GM19023 (cell line): ENCODE data around the gene SNX19.
"Not testable (repeated sequence)": the region's sequence is repeated elsewhere in the genome, so short reads cannot be mapped to it uniquely, and the experiment has no call there.

ENCODE experiments used
- ATAC-seq: cut with Tn5 transposase; IDR thresholded peaks from one replicate; pipeline ENCODE4 v1.9.1; 2021; ENCODE audit warnings: mild to moderate bottlenecking, moderate library complexity; ENCODE audit not compliant: unreplicated experiment

SNX19 gene

GRCh38 chr11:130874396-130874795 lies 41.9 kb downstream of the SNX19 start:
- ATAC-seq = no peak

DNA sequence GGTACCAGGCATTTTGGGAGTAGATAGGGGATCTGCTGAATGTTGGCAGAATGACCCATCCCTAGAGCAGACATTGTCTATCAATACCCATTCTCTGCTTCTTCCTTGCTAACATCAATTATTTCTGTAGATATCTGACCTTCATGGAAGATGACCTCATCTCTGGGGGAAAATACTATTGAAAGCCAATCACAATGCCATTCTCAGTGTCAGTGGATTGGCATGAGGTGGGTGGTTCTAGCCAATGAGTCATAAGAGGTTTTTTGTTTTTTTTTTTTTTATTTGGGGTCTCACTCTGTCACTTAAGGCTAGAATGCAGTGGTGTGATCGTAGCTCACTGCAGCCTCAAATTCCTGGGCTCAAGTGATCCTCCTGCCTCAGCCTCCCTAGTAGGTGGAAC lies 42.5 kb downstream of the SNX19 start:
- no peak for ATAC-seq

DNA sequence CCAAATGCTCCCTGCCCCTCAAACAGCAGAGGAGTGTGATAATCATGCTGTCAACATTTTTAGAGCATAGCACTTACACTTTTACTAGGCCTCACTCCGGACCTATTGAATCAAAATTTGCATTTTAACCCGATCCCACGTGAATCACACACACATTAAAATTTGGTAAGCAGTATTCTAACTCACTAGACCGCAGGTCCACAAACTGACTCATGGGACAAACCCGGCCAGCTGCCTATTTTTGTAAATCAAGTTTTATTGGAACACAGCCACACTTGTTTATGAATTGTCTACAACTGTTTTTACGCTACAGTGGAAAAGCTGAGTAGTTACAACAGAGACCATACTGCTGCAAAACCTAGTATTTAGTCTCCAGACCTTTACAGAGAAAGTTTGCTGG lies 43.3 kb downstream of the SNX19 start:
- no peak for ATAC-seq

GRCh38 chr11:130872513-130872912 lies 43.8 kb downstream of the SNX19 start:
- ATAC-seq = no peak

GRCh38 chr11:130872102-130872501 lies 44.2 kb downstream of the SNX19 start:
- no peak for ATAC-seq

GRCh38 chr11:130871616-130872015 lies 44.7 kb downstream of the SNX19 start:
- no peak for ATAC-seq

DNA sequence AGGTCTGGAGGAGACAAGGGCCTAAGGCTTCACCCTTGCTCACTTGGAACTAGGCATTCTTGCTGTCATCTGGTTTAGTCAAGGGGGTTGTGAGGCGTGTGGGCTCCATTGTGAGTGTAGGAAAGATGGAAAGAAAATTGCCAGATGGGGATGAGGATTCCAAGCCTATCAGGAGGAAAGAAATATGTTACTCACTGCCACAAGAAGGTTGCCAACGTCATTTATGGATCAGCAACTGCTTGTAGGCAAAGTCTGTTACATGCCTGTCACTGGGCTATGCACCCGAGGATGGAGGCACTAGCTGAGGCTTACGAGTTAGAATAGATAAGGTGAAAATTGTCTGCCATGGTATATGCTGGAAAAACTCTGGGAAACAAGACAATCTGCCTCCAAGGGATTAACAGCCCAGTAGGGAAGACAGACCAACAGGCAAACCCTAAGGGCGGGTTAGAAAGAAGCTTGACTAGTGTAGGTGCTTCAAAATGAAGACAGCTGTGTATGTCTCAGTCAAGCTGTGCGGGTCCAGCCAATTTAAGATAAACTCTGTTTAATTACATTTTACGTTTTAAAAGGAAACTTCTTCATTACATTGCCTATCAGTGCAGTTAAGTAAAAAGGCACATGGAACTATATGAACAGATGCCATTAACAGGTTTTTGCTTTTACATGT lies 47.4 kb downstream of the SNX19 start:
- no peak for ATAC-seq

DNA sequence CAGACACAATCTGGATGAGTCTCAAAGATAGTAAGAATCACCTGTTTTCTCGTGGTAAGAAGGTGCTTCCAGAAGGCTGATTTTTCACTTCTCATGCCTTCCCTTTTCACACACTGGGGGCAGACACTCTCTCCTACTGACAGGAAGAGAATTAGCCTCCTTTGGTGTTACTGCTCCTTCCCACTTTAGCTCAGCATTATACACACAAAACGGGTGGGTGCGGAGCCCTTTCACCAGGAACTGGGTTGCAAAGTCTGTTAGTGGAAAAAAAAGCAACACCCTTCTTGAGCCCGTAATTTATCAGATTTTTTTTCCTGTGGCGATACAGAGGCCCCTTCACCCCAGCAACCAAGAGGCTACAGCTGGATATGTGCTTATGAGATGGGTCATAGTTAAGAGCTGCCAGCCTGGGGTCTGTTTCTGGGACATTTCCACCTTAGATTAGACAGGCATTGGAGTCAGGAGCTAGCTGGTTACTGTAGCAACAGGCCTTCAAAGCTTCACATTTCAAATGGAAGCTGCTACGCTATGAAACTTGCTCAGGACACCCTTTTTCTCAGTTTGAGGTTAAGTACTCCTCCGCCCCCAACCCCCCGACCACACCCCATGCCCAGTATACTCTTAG lies 48.1 kb downstream of the SNX19 start:
- no peak for ATAC-seq

DNA sequence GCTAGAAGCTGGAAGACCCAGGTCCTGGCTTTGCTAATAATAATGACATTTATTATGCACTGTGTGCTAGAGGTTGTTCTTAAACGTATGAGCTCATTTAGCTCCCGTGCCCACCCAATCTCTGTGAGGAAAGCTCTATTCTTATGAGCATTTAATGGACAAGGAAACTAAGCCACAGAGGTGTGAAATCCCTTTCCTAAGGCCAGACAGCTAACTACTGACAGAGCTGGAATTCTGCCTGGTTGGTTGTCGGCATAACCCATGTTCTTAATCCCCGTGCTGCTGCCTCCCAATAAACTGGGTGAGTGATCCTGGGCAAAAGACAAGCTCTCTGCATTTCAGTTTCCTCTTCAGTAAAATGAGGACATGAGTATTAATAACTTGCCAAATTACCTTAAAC lies 49.4 kb downstream of the SNX19 start:
- no peak for ATAC-seq

GRCh38 chr11:130865774-130866114 lies 50.5 kb downstream of the SNX19 start:
- no peak for ATAC-seq

GRCh38 chr11:130865091-130865773 lies 51.0 kb downstream of the SNX19 start:
- no peak for ATAC-seq

GRCh38 chr11:130861902-130862860 lies 54.1 kb downstream of the SNX19 start:
- ATAC-seq = peak; percentile 73

DNA sequence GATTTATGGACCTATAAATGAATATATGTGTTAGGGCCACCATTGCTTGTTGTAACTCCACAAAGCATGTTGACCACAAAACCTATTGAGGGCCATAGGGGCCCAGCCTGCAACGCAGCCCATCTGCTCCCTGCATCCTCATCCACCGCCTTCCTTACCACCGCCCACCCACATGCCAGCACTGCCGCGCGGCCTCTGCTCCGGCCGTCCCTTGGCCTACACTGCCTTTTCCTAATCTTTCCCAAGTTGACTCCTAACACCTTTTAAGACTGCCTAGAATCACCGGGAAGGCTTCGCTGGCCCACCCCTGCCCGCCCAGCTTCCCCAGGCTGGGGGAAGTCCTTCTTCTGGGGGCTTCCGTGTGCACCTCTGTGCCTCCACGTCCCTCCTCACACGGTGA lies 55.0 kb downstream of the SNX19 start:
- ATAC-seq = no peak

DNA sequence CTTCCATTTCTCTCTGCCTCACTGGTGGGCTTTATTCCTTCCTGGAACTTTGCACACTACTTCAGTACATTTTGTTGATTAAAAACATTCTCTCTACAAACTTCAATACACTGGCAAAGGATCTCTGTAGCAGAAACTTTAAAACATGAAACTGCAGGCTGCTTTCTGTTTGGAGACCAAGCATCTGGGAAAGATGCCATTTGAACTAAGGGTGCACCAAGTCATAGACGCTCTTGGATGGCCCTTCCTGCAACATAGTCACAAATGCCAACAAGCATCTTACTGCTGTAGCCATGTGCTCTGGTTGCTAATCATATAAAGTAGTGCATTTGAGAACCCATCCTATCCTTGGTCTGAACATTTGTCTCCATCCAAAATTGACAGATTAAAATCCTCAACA lies 56.4 kb downstream of the SNX19 start:
- ATAC-seq = no peak

DNA sequence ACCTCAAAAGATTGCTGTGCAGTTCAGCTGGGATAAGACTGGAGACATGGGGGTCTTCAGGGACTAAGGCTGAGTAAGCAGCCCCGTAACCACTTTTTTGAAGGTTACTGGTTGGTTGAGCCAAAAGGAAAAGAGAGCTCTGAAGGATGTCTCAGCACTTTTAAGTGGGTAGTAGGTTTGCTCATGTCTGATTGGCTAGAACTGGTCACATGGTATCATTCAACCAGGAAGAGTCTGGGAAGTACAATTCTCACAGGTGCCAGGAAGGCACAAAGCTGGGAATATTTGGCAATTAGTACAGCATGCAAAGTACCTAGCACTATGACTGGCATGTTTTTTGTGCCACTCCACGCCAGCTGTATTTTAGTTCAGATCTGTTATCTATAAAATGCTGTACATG lies 58.1 kb downstream of the SNX19 start:
- ATAC-seq = no peak

DNA sequence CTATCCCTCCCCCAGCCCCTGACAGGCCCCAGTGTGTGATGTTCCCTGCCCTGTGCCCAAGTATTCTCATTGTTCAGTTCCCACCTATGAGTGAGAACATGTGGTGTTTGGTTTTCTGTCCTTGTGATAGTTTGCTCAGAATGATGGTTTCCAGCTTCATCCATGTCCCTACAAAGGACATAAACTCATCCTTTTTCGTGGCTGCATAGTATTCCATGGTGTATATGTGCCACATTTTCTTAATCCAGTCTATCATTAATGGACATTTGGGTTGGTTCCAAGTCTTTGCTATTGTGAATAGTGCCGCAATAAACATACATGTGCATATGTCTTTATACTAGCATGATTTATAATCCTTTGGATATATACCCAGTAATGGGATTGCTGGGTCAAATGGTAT lies 60.6 kb downstream of the SNX19 start:
- not testable (repeated sequence) for ATAC-seq

DNA sequence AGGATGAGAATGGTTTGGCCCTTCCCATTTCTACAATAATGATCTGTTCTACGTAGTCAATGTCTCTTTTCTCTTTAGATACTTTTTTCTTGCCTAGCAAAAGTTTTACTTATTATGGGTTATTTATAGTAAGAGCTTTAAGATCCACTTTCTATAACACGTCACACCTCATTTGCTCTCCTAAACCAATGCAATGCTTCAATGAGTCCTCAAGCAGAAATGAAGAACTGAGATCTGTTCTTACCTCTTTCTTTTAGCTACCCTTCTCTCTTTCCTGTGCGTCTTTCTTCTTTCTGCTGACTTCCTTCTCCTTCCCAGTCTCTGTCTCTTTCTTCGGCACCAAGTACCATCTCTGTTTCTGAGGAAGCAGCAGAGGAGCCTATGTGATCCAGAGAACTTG lies 61.8 kb downstream of the SNX19 start:
- no peak for ATAC-seq

- no peak for ATAC-seq
Observed at GRCh38 chr11:130852589-130852988, 63.7 kb downstream of the SNX19 start.

DNA sequence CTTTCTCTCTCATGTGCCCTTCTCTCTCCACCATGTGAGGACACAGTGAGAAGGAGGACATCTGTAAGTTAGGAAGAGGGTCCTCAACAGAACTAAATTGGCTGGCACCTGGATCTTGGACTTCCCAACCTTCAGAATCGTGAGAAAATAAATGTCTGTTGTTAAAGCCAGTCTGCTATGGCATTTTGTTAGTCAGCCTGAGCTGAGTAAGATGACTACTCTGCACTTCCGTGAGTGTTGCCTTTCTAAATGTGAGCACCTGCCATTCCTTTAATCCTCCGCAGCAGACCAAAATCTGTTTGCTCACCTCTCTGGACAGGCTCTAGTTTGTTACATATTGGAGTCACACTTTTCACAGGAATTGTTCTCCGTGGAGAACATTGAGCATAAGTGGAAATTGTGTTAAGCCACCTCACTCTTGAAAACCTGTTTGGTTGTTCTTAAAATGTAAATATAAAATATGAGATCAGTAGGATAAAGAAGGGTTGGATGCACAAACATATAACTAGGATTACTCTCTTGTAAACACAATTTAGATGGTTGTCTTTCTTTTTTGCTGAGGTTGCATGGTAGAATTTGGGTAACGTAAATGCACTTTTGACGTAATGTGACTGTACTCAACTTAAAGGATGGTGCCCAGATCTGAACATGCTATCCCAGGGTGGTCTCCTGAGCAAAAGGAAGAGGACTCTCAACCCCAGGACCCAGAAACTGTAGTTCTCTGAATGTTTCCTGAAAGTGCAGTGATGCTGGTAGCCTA lies 65.9 kb downstream of the SNX19 start:
- no peak for ATAC-seq

- ATAC-seq = no peak
Observed at GRCh38 chr11:130849215-130849568, 67.1 kb downstream of the SNX19 start.
